IgD-negative memory B cell (primary cell): ENCODE measurements around the gene TRIM44. TPM values are rescaled to one million over a fixed set of nuclear protein-coding genes. Genes with fewer than 3 reads are reported as not detected.
"Not testable (repeated sequence)": the region's sequence is repeated elsewhere in the genome, so short reads cannot be mapped to it uniquely, and the experiment has no call there.

Source experiments
- H3K27ac Mint-ChIP-seq, 3 donors: one replicate each; pipeline ENCODE4 v1.8.0; 2020 to 2022; ENCODE audit warnings: mild to moderate bottlenecking in 3 of 3, mixed read lengths in 3 of 3, moderate library complexity in 1 of 3
- H3K27me3 Mint-ChIP-seq: one replicate; pipeline ENCODE4 v1.8.0; 2021; ENCODE audit warnings: mixed read lengths
- H3K36me3 Mint-ChIP-seq: one replicate; pipeline ENCODE4 v1.8.0; 2020; ENCODE audit warnings: mild to moderate bottlenecking, mixed read lengths
- H3K4me1 Mint-ChIP-seq, 3 donors: one replicate each; pipeline ENCODE4 v1.8.0; 2020 to 2022; ENCODE audit warnings: mixed read lengths in 3 of 3, mild to moderate bottlenecking in 1 of 3
- H3K4me3 Mint-ChIP-seq, 4 donors: one replicate each; pipeline ENCODE4 v1.8.0; 2020 to 2022; ENCODE audit warnings: mild to moderate bottlenecking in 4 of 4, mixed read lengths in 4 of 4, moderate library complexity in 3 of 4
- H3K9me3 Mint-ChIP-seq, 3 donors: one replicate each; pipeline ENCODE4 v1.8.0; 2020 to 2021; ENCODE audit warnings: mixed read lengths in 3 of 3, mild to moderate bottlenecking in 1 of 3
- polyA plus RNA-seq: library from polyadenylated mRNA; unstranded; fragments of 300-500 nt; fragmentation: Illumina TruSeq; gene quantifications from one replicate; pipeline ENCODE4 v1.2.3, GENCODE V29; 2021

The TRIM44 gene
- polyA plus RNA-seq, 1 donor from 2014 or later = 42.0 TPM

- no peaks in the 10 kb centered on the region for H3K9me3 Mint-ChIP-seq
- H3K27ac Mint-ChIP-seq = no peak overlapping the region
- H3K4me3 Mint-ChIP-seq = no peak overlapping the region
- H3K27me3 Mint-ChIP-seq = peaks cover 5% of the 10 kb centered on the region
- no peaks in the 10 kb centered on the region for H3K36me3 Mint-ChIP-seq
- no peaks in the 10 kb centered on the region for H3K4me1 Mint-ChIP-seq
Measured at GRCh38 chr11:35848616-35849015, 186.0 kb downstream of the TRIM44 start.

- H3K27ac Mint-ChIP-seq = peak overlapping the region in 1 of 3 donors; percentile 10
- H3K36me3 Mint-ChIP-seq = no peaks in the 10 kb centered on the region
- no peaks in the 10 kb centered on the region for H3K9me3 Mint-ChIP-seq
- peaks cover 5% of the 10 kb centered on the region for H3K27me3 Mint-ChIP-seq
- no peaks in the 10 kb centered on the region for H3K4me1 Mint-ChIP-seq
- no peak overlapping the region for H3K4me3 Mint-ChIP-seq
Measured at GRCh38 chr11:35850191-35850590, 187.6 kb downstream of the TRIM44 start.

DNA sequence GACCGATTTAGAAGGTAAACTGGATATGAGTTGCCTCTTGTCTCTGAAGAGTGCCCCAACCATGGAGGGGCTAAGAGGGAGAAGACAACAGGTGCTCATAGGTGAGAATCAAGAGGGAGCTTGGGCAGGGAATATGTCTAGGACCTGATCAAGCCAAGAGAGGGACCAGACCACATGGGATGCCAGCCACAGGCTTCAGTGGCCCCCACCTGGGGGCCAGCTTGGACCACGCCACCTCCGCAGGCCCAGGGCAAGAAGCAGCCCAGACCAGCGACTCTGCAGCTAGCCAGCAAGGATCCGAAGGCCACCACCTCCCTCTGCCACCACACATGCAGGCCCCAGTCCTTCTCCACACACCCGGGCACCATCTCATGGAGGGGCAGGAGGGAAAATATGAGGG lies 188.8 kb downstream of the TRIM44 start:
- no peaks in the 10 kb centered on the region for H3K9me3 Mint-ChIP-seq
- H3K27me3 Mint-ChIP-seq = peaks cover 3% of the 10 kb centered on the region
- H3K4me1 Mint-ChIP-seq = no peaks in the 10 kb centered on the region
- H3K27ac Mint-ChIP-seq = no peak overlapping the region
- no peak overlapping the region for H3K4me3 Mint-ChIP-seq
- no peaks in the 10 kb centered on the region for H3K36me3 Mint-ChIP-seq

GRCh38 chr11:35852056-35852455 lies 189.5 kb downstream of the TRIM44 start:
- no peak overlapping the region for H3K4me3 Mint-ChIP-seq
- H3K4me1 Mint-ChIP-seq = no peaks in the 10 kb centered on the region
- H3K36me3 Mint-ChIP-seq = no peaks in the 10 kb centered on the region
- H3K27ac Mint-ChIP-seq = no peak overlapping the region
- H3K27me3 Mint-ChIP-seq = peaks cover 2% of the 10 kb centered on the region
- H3K9me3 Mint-ChIP-seq = no peaks in the 10 kb centered on the region

DNA sequence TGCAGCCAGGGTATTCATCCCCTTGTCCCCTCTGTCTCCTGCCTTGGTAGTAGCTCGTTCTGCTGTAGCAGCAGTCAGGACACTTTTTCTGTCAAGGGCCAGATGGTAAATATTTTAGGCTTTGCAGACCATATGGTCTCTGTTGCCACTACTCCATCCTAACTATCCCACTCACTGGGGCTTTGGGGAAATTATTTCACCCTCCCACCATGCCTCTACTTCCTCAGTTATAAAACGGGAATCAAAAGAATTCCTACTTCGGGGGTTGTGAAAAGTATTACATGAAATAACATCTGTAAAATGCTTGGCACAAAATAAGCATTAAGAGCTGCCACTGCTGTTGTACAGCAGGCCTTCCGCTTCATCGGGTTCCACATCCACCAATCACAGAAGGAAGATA lies 191.4 kb downstream of the TRIM44 start:
- no peak overlapping the region for H3K27ac Mint-ChIP-seq
- H3K27me3 Mint-ChIP-seq = no peaks in the 10 kb centered on the region
- no peaks in the 10 kb centered on the region for H3K36me3 Mint-ChIP-seq
- H3K4me3 Mint-ChIP-seq = no peak overlapping the region
- no peaks in the 10 kb centered on the region for H3K4me1 Mint-ChIP-seq
- no peaks in the 10 kb centered on the region for H3K9me3 Mint-ChIP-seq

- no peaks in the 10 kb centered on the region for H3K9me3 Mint-ChIP-seq
- no peak overlapping the region for H3K27ac Mint-ChIP-seq
- no peak overlapping the region for H3K4me3 Mint-ChIP-seq
- no peaks in the 10 kb centered on the region for H3K4me1 Mint-ChIP-seq
- H3K36me3 Mint-ChIP-seq = no peaks in the 10 kb centered on the region
- H3K27me3 Mint-ChIP-seq = no peaks in the 10 kb centered on the region
Measured at GRCh38 chr11:35855671-35856070, 193.1 kb downstream of the TRIM44 start.

DNA sequence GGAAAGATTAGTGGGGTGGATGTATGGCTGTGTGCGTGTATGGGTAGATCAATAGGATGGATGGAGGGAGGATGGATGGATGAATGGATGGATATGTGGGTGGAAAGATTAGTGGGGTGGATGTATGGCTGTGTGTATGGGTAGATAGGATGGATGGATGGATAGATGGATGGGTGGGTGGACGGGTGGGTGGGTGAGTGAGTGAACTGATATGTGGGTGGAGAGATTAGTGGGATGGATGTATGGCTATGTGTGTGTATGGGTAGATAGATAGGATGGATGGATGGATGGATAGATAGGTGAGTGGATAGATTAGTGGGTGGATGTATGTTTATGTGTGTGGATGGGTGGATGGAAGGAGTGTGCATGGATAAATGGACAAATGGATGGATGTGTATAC lies 193.7 kb downstream of the TRIM44 start:
- H3K4me1 Mint-ChIP-seq = no peaks in the 10 kb centered on the region
- H3K27ac Mint-ChIP-seq = no peak overlapping the region
- H3K27me3 Mint-ChIP-seq = no peaks in the 10 kb centered on the region
- H3K9me3 Mint-ChIP-seq = no peaks in the 10 kb centered on the region
- H3K36me3 Mint-ChIP-seq = no peaks in the 10 kb centered on the region
- H3K4me3 Mint-ChIP-seq = no peak overlapping the region

DNA sequence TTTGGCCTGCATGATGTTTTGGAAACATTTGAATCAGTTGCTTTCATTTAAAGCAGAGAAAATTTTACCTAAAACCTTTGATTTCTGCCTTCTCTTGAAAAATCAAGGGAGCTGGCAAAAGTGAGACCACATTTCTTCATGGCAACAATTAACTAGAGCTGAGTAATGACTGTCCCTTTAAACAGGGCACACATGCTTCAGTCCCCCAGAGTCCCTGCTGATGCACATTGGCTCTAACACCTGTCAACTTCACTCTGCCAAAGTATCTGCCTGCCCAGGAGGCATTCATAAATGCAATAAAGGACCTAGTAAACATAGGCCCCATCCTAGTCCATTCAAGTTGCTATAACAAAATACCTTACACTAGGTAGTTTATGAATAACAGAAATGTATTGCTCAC lies 194.2 kb downstream of the TRIM44 start:
- no peaks in the 10 kb centered on the region for H3K4me1 Mint-ChIP-seq
- H3K27me3 Mint-ChIP-seq = no peaks in the 10 kb centered on the region
- no peak overlapping the region for H3K27ac Mint-ChIP-seq
- H3K36me3 Mint-ChIP-seq = no peaks in the 10 kb centered on the region
- no peak overlapping the region for H3K4me3 Mint-ChIP-seq
- H3K9me3 Mint-ChIP-seq = no peaks in the 10 kb centered on the region

- H3K4me3 Mint-ChIP-seq = no peak overlapping the region
- H3K27me3 Mint-ChIP-seq = no peaks in the 10 kb centered on the region
- no peaks in the 10 kb centered on the region for H3K4me1 Mint-ChIP-seq
- peaks cover 0 to under 1% (median 0%) of the 10 kb centered on the region in 3 donors for H3K9me3 Mint-ChIP-seq
- H3K27ac Mint-ChIP-seq = no peak overlapping the region
- no peaks in the 10 kb centered on the region for H3K36me3 Mint-ChIP-seq
Measured at GRCh38 chr11:35857922-35858321, 195.3 kb downstream of the TRIM44 start.

DNA sequence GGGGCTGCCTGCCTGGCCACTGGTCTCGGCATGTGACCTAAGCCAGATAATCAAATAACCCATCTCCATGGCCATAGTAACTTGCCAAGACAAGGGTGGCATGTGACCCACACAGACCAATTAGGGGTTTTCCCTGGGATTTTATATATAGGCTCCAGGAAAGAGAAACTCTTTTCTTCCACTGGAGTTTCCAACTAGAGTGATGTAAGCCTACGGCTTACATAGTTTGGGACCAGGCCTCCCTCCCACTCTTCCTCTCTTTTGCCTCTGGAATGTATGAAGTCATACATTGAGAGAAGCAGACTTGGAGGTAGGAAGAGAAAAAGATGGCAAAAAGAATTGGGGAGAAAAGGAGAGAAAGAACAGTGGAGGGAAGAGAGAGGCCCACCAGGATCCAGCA lies 196.7 kb downstream of the TRIM44 start:
- Mint-ChIP-seq H3K4me3 (no peak overlapping the region), H3K4me1 (no peaks in the 10 kb centered on the region), H3K27ac (no peak overlapping the region)

GRCh38 chr11:35860194-35860593 lies 197.6 kb downstream of the TRIM44 start:
- not testable (repeated sequence) for H3K9me3 Mint-ChIP-seq, H3K4me1 Mint-ChIP-seq, H3K27ac Mint-ChIP-seq, H3K27me3 Mint-ChIP-seq, H3K36me3 Mint-ChIP-seq, H3K4me3 Mint-ChIP-seq

More for the DNA sequence above, 196.7 kb downstream of the TRIM44 start:
- Mint-ChIP-seq H3K27me3 (peaks cover 2% of the 10 kb centered on the region), H3K36me3 (peaks cover 2% of the 10 kb centered on the region), H3K9me3 (peaks cover 0 to 7% (median 3%) of the 10 kb centered on the region in 3 donors)

DNA sequence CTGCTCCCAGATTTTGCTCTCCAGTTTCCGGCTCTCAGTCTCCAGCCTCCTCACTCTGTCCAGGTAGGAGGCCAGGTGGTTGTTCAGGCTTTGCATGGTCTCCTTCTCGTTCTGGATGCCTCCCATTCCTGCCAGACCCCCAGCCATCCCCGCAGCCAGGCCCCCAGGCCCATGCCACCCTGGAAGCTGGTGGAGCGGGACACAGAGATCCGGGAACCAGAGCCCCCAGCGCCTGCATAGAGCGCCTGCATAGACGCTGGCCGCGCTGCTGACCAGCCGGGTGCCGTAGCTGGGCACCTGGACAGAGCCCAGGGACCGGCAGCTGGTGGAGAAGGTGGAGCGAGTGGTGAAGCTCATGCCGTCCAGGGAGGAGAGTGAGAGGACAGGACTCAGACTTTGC lies 198.6 kb downstream of the TRIM44 start:
- Mint-ChIP-seq H3K4me3 (no peak overlapping the region), H3K9me3 (peaks cover 0 to 7% (median 4%) of the 10 kb centered on the region in 3 donors), H3K36me3 (peaks cover 2% of the 10 kb centered on the region), H3K27me3 (peaks cover 2% of the 10 kb centered on the region), H3K27ac (no peak overlapping the region), H3K4me1 (no peaks in the 10 kb centered on the region)

DNA sequence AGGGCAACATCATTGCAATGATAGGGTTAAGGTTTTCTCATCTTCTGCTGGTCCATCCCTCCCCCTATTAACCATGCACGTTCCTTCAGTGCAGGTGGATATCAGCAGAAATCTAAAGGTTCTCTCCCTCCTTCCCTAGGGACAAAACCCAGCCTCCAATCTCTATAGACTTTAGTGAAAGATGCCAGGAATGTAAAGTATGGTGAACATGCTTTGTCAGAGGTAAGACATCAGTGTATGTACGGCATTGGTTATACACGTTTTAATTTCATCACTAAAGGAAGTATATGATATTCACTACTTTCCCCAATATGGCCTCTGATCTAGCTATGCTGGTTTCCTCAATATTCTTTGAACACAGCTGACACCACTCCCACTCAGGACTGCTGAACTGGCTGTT lies 200.1 kb downstream of the TRIM44 start:
- H3K9me3 Mint-ChIP-seq = peaks cover 3 to 9% (median 7%) of the 10 kb centered on the region in 3 donors
- H3K4me3 Mint-ChIP-seq = no peak overlapping the region
- no peak overlapping the region for H3K27ac Mint-ChIP-seq
- peaks cover 2% of the 10 kb centered on the region for H3K27me3 Mint-ChIP-seq
- peaks cover 4% of the 10 kb centered on the region for H3K36me3 Mint-ChIP-seq
- no peaks in the 10 kb centered on the region for H3K4me1 Mint-ChIP-seq

DNA sequence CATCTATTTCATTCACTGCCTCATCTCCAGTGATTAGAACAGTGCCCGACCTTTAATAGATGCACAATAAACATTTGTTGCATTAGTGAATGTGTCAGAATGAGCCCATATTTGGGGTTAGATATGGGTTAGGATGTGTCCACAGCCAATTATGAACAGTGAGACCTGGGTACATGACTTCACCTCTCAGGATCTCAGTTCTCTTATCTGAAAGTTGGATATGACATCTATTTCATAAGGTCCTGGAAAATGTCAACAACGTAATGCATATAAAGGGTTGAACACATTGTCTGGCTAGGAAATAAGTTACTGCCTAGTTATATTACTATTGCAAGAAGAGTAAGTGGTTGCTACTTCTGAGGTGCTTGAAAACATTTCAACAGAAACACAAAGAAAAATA lies 201.6 kb downstream of the TRIM44 start:
- Mint-ChIP-seq H3K36me3 (peaks cover 4% of the 10 kb centered on the region), H3K9me3 (peaks cover 9 to 23% (median 12%) of the 10 kb centered on the region in 3 donors), H3K27ac (no peak overlapping the region), H3K4me3 (no peak overlapping the region), H3K4me1 (no peaks in the 10 kb centered on the region), H3K27me3 (peaks cover 2% of the 10 kb centered on the region)

- H3K9me3 Mint-ChIP-seq = peaks cover 10 to 26% (median 16%) of the 10 kb centered on the region in 3 donors
- H3K4me3 Mint-ChIP-seq = no peak overlapping the region
- no peak overlapping the region for H3K27ac Mint-ChIP-seq
- H3K4me1 Mint-ChIP-seq = no peaks in the 10 kb centered on the region
- peaks cover 2% of the 10 kb centered on the region for H3K27me3 Mint-ChIP-seq
- peaks cover 4% of the 10 kb centered on the region for H3K36me3 Mint-ChIP-seq
Measured at GRCh38 chr11:35866601-35867000, 204.0 kb downstream of the TRIM44 start.
